NB4 (cell line): Measurements from ENCODE around the gene GPR132.

Source experiments
- DNase-seq: peaks from one replicate; pipeline ENCODE4 v3.0.0; 2010; ENCODE audit warnings: low read depth
- H3K4me3 ChIP-seq: one replicate; pipeline ENCODE4 v1.5.1; 2011; ENCODE audit warnings: mild to moderate bottlenecking, low read depth, low read length, moderate library complexity
- MYC ChIP-seq: IDR thresholded peaks from 2 replicates; pipeline ENCODE4 v1.6.1; 2011; ENCODE audit warnings: low read depth, low read length
- POLR2A ChIP-seq: IDR thresholded peaks from 2 replicates; pipeline ENCODE4 v1.6.1; 2011; ENCODE audit warnings: mild to moderate bottlenecking; ENCODE audit not compliant: insufficient read length; ENCODE audit errors: extremely low read depth
- TF ChIP-seq, protein P1 (sequence below): IDR thresholded peaks from one replicate; pipeline ENCODE4 v1.5.1; 2012; ENCODE audit warnings: low read depth, low read length
- TF ChIP-seq, protein P2 (sequence below): IDR thresholded peaks from 2 replicates; pipeline ENCODE4 v1.6.1; 2011; ENCODE audit warnings: low read depth, low read length

Gene GPR132

DNA sequence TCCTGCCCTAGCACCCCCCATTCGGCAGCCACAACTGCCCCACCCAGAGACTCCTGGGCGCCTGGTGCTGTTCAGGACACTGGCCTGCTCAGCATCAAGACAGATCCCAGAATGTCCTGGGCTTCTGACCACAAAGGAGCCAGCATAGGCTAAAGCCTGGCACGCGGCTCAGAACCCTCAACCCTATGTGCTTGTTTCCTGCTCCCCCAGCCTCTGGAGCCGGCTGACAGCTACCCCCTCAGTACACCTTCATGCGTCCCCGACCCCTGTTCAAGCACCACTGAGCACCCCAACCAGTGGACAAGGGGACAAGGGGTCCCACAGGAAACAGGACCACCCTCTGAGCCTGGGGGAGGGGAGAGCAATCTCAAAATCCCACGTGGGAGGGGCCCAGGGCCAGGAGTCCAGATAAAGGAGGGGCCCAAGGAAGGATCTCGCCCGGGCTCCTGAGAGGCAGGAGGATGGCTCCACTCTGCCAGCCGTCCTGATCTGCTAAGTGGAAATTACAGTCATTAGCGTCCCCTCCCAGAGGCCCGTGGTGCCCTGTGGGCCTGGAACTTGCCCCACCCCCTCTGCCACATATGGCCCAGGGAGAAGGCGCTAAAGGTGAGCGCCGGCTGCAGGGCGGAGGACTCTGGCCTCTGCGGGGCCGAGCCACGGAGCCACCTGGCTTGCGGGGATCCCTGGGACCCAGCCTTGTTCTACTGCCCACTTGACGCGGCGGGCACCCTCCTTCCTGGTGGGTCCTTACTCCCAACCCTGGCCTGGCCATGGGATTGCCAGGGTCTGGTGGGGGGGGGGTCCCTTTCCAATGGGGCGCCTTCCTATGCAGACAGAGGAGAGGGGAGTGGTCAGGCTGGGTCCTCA lies 27.2 kb upstream of the GPR132 start:
- no peak for DNase-seq
- TF ChIP-seq MYC (no peak), POLR2A (no peak)
- TF ChIP-seq, protein P1, sequence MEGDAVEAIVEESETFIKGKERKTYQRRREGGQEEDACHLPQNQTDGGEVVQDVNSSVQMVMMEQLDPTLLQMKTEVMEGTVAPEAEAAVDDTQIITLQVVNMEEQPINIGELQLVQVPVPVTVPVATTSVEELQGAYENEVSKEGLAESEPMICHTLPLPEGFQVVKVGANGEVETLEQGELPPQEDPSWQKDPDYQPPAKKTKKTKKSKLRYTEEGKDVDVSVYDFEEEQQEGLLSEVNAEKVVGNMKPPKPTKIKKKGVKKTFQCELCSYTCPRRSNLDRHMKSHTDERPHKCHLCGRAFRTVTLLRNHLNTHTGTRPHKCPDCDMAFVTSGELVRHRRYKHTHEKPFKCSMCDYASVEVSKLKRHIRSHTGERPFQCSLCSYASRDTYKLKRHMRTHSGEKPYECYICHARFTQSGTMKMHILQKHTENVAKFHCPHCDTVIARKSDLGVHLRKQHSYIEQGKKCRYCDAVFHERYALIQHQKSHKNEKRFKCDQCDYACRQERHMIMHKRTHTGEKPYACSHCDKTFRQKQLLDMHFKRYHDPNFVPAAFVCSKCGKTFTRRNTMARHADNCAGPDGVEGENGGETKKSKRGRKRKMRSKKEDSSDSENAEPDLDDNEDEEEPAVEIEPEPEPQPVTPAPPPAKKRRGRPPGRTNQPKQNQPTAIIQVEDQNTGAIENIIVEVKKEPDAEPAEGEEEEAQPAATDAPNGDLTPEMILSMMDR, result no peak
- TF ChIP-seq, protein P2, sequence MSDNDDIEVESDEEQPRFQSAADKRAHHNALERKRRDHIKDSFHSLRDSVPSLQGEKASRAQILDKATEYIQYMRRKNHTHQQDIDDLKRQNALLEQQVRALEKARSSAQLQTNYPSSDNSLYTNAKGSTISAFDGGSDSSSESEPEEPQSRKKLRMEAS, result no peak
- H3K4me3 ChIP-seq, result no peak overlapping the region

DNA sequence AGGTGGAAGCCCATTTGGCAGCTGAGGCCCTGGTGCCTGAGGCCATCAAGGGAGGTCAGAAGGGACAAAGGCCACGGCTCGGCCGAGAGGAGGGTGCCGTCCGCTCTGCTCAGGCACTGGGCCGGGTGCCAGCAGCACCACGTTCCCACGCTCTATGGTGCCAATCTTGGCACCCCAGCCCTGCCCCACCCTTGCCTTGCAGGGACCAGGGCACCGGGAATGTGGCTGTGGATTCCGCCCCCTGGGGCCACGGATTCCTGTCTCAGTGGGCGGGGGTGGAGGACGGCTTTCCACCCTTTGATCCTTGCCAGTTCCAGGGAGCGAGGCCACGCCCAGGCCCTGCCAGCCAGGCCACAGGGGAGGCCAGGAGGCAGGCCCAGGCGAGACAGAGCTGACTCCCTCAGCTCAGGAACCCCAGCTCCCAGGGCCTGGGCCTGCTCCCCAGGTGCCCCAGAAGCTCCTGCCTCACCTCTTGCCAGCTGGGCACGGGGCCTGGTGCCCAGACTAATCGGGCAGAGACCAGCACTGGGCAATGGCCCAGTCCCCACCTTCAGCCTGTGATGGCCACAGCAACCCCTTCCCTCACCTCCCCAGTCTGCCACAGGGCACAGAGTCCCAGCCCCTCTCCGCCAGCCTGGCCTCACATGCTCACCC lies 26.4 kb upstream of the GPR132 start:
- TF ChIP-seq MYC (no peak), POLR2A (no peak)
- TF ChIP-seq, protein P2, result no peak
- TF ChIP-seq, protein P1, result no peak
- no peak overlapping the region for H3K4me3 ChIP-seq
- DNase-seq, result no peak

DNA sequence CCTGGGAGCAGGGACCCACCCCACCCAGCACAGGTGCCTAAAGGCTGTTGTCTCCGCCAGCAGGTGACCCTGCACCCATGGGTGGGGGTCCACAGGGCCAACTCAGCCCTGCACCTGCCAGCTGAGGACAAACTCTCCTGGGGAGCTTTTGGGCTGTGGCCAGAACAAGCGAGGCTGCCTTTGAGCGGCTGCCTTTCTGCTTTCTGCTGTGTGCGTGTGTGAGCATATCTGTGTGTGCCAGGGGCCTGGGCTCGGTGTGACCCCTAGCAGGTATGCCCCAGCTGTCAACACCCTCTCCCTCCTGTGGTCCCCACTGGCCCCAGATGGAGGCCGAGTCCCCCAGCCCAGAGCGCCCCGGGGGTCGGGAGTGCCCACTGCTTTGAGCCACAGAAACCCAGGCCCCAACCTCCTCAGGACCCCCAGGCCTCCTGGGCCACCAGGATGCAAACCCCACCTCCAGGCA lies 25.9 kb upstream of the GPR132 start:
- TF ChIP-seq POLR2A, result no peak
- TF ChIP-seq, protein P2, result no peak
- TF ChIP-seq, protein P1, result no peak
- no peak for TF ChIP-seq MYC
- DNase-seq, result no peak
- no peak overlapping the region for H3K4me3 ChIP-seq

DNA sequence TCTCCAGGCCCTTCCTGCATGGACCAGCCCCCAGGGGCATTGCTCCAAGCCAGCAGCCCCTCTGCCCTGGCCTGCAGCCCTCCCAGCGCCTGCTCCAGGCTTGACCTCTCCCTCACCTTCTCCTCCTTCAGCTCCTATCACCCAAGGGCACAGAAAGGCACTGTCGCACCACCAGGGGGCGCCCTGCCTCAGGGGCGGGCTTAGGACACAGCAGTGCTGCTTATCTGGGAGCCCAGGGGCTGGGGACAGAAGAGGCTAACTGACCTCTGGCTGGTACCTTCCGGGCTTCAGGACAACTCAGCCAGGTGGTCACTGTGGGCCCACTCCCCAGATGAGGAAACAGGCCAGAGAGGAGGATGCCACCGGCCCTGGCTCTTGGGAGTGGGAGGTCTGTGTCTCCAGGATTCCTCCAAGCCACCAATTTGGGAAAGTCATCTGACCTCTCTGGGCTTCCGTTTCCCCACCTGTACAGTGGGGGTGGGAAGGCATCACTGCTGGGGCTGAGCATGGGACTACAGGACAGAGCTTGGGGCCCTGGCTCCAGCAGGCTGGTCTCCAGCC lies 25.3 kb upstream of the GPR132 start:
- TF ChIP-seq POLR2A, result no peak
- TF ChIP-seq, protein P1, result peak; percentile 89
- peak; percentile 81 for DNase-seq
- H3K4me3 ChIP-seq, result no peak overlapping the region

DNA sequence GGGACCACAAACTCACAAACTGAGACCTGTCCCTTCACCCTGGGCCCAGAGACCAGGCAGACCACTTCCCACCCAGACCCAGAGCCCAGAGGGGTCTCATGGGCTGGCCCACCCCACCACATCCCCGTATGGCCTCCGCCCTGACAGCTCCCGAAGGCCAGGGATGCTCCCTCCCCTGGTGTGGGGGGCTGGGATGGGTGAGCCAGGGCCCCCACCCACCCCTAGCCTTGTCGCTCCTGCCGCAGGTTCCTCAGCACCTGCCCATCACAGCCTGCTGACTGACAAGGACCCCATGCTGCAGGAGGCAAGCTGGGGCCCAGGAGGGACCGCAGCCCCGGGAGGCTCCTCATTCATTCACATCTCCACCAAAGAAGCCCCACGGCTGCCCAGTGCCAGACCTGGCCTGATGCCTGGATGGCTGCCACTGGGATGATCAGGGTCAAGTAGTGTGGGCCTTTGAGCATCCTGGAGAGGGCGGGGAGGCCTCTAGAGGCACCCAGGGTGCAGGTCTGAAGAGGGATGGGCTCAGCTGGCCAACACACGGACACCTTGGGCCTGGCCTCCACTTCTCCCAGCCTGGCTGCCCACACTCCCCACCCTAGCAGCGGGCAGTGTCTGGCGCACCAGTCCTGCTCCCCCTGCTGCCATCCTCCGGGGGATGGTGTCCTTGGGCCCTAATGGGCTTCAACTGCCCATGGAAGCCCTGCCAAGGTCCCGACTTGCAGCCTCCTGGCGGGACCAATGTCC lies 24.7 kb upstream of the GPR132 start:
- TF ChIP-seq, protein P2, result no peak
- TF ChIP-seq POLR2A (no peak), MYC (no peak)
- TF ChIP-seq, protein P1, result no peak
- H3K4me3 ChIP-seq, result no peak overlapping the region
- no peak for DNase-seq
